Measurements from ENCODE around the gene BTBD16.

Gene BTBD16

DNA sequence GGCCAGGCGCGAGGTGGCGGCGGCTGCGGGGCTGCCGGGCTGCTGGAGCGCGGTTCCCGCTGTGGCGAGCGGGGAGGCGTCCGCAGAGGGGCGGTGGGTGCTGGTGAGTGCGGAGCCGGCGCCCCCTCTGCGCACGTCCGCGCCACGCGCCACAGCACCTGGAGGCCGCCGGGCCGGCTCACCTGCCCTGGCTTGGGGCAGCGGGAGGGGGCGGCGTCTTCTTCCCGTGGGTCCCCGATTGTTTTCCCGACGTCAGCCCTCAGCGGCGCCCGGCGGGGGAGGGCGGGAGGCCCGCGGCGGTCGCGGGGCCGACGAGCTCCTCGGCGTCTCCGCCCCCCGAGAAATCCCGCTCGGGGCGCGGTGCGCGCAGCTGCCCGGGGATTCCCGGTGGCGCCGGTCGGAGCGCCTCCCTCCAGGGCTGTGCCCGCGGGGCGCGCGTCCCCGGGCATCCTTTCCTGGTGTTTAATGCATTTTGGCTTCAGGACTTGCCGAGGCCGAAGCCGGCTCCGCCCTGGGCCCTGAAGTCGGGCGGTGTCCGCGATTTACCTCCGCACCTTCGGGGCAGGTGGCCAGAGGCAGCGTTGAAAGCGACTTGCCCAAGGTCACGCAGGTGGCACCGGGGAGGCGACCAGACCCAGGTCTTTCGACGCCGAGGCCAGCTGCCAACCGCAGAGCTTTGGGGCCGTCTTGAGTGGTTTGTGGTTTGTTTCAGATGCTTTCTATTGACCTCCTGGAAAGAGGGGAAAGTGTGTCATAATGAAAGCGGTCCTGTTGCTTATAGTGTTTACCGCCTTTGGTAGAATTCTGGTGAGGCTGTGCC lies 104.0 kb downstream of the BTBD16 start:
- DNase-seq: peak; percentile 68
- in situ Hi-C loops (cut with HindIII; ENCODE audit: low pct_ligation_motif_present, low pct_unique_long_range_greater_than_20kb, low sequenced_read_pairs): no loop called here

DNA sequence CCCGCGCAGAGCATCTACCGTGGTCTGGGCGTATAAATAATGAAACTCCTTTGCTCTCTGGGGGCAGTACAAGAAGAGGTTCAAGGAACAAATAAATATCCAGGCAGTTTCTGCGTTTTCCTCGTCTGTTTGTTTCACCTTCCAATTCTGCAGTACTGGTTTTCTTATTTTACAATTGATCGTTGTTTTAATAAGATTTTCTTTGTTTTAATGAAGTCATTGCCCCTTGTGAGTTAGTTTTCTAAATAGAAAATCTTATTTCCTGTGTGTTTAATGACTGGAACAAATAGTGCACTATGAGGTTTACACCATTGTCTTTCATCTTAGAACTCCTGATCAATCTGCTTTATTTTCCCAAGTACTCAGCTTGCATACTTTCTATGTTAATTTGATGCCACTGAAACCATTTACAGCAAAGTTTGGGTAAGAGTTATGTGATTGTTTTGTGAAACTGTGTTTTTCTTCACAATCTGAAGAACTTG lies 104.6 kb downstream of the BTBD16 start:
- no peak for DNase-seq
- in situ Hi-C loops (cut with HindIII; ENCODE audit: low pct_ligation_motif_present, low pct_unique_long_range_greater_than_20kb, low sequenced_read_pairs): no loop called here

DNA sequence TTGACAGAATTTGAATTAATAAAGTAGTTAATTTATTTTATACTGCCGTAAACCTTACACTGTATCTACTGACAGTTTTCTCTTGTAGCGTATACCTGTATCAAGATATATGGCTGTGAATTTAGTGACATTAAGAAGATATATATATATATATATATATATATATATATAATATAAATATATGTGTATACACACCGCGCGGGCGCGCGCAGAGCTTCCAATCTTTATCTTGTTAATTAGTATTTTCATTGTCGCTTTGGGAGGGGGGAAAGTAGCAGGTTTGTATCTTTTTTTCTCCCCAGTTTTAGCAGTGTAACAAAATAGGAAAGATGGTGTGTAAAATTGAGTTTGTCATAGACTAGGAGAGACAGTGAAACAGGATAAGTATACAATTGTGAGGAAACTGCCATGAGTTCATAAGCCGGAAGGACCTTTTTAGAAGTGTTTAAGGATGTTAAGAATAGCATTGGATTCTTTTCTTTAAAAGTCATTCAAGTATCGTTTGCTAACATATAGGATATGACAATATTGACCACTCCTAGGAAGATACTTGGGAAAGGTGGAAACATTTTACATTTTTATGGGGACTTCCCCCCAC lies 105.4 kb downstream of the BTBD16 start:
- DNase-seq: no peak
- in situ Hi-C loops (cut with HindIII; ENCODE audit: low pct_ligation_motif_present, low pct_unique_long_range_greater_than_20kb, low sequenced_read_pairs): no loop called here

DNA sequence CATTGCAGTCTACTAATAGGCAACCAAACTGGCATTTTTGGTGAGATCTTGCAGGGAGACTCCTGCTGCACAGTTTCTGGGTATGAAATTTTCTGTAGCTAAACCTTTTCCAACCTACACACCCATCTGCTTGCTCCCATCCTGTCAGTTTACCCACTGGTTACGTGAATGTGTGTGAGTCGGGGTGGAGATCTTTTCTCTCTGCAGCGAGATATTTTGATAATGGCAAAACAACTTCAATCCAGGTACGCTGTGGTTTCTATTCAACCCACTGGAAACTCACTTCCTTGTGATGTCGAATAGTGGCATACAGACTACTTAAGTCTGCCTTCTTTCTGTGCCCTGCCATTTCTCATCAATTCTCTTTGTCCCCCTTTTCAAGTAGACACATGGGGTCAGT lies 107.9 kb downstream of the BTBD16 start:
- no peak for DNase-seq
- in situ Hi-C loops (cut with HindIII; ENCODE audit: low pct_ligation_motif_present, low pct_unique_long_range_greater_than_20kb, low sequenced_read_pairs): no loop called here

DNA sequence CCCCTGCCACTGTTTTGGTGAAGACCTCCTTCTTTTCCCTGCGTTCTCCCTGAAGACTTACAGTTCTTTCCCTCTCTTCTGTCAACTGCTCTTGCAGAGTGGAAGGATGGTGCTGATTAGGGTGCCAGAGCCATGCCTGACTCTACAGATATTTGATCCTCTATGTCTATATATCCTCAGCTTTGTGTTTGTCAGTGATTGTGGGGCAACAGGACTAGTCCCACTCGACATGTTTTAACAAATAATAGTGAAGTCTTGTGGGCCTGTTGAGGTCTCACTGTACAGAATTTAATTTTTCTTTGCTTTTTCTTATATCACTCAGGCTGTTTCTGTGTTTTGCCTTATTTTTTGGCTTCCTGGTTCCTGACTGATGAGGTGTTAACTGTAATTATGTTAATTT lies 108.4 kb downstream of the BTBD16 start:
- in situ Hi-C loops (cut with HindIII; ENCODE audit: low pct_ligation_motif_present, low pct_unique_long_range_greater_than_20kb, low sequenced_read_pairs): no loop called here
- DNase-seq: no peak

DNA sequence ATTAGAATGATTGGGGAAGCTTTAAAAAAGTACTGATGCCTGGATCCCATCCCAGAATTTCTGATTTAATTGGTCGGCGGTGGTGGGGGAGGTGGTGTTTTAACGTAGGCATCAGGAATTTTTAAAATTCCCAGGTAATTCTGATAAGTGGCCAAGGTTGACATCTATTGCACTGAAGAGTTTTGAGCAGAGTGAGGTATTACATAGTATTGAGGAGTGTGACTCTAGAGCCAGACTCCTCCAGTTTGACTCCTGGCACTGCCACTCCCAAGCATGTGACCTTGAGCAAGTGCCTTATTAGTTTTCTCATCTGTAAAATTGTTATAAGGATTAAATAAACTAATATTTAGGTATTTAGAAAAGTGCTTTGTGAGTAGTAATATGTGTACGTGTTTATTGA lies 109.6 kb downstream of the BTBD16 start:
- DNase-seq: no peak
- in situ Hi-C loops (cut with HindIII; ENCODE audit: low pct_ligation_motif_present, low pct_unique_long_range_greater_than_20kb, low sequenced_read_pairs): no loop called here

DNA sequence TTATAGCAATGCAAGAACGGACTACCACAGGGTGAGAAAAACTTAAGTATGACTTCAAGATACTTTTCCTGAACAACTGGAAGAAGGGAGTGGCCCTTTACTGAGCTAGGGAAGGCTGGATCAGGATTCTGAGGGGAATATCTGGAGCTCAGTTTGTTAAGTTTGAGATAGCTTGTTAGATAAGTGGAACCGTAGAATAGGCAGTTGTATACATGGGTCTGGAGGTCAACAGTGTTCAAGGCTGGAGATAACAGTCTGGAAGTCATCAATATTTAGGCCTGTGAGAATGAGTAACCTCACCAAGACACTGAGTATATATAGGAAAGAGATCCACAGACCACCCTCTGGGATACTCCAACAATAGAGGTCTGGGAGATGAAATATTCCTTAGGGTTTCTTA lies 110.6 kb downstream of the BTBD16 start:
- no peak for DNase-seq
- in situ Hi-C loops (cut with HindIII; ENCODE audit: low pct_ligation_motif_present, low pct_unique_long_range_greater_than_20kb, low sequenced_read_pairs): no loop called here

DNA sequence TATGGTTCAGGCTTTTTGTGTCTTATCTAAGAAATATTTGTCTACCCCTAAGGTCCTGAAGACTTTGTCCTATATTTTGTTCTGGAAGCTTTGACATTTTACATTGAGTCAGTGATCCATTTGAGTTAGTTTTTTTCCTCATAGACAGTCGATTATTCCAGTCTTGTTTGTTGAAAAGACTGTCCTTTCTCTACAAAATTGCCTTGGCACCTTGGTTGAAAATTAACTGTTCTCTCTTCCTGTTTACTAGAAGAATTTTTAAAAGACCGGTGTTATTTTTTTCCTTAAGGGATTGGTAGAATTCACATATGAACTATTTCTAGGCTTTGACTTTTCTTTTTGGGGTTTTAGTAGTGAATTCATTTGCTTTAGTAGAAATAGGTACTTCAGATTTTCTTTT lies 115.4 kb downstream of the BTBD16 start:
- in situ Hi-C loops (cut with HindIII; ENCODE audit: low pct_ligation_motif_present, low pct_unique_long_range_greater_than_20kb, low sequenced_read_pairs): no loop called here
- DNase-seq: no peak

DNA sequence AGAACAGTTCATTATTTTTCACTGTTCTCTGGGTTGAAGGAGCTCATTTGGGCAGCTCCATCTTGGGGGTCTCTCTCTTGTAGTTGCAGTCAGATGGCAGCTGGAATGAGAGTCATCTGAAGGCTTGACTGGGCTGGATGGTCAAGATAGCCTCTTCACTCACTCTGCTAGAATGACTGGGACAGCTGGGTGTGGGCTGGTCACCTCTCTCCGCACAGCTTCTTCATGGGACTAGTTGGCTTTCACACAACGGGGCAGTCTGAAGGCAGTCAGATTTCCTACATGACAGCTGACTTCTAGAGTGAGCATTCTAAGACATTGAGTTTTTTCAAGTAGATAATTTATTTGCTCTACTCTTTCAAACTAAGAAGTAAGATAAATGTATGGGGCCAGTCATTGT lies 116.5 kb downstream of the BTBD16 start:
- no peak for DNase-seq
- in situ Hi-C loops (cut with HindIII; ENCODE audit: low pct_ligation_motif_present, low pct_unique_long_range_greater_than_20kb, low sequenced_read_pairs): no loop called here
